HCT116 (cell line): ENCODE measurements around the gene PSMC5. TPM values are rescaled to one million over a fixed set of nuclear protein-coding genes. Genes with fewer than 3 reads are reported as not detected.
A peak's percentile ranks its signal among the peaks of the same experiment; 100 is the strongest.
"Not testable (repeated sequence)": the region's sequence is repeated elsewhere in the genome, so short reads cannot be mapped to it uniquely, and the experiment has no call there.

Experiments
- ATAC-seq: fragments of 200-7000 bp; cut with Tn5 transposase; 2 replicates; pipeline ENCODE4 v1.9.1; 2020; ENCODE audit warnings: mild to moderate bottlenecking, moderate library complexity
- BruUV-seq: library from RNA; stranded (reverse); fragments of 400-500 nt; replicated peaks from 2 replicates; lab custom pipeline; 2021; lab: Mats Ljungman, UMichigan
- CTCF ChIA-PET: fragments of 300-600 bp; sonication (Branson Sonifier 250); formaldehyde crosslinking; loops from one replicate; lab custom pipeline; 2021; ENCODE audit warnings: antibody characterized with exemption; lab: Charles Lee
- POLR2A ChIA-PET: fragments of 300-600, 350-600 bp; sonication (Branson Sonifier 250); formaldehyde crosslinking; loops from one replicate; lab custom pipeline; 2021; ENCODE audit warnings: antibody characterized with exemption; lab: Charles Lee
- RAD21 ChIA-PET, 2 experiments: fragments of 300-600 bp; sonication (Branson Sonifier 250); formaldehyde crosslinking; loops; one replicate each; lab custom pipeline; 2023; ENCODE audit warnings: low total read pairs in 2 of 2; ENCODE audit not compliant: uncharacterized antibody in 2 of 2, unreplicated experiment in 2 of 2, low non-redundant PET in 1 of 2; lab: Charles Lee
- DNase-seq: peaks from one replicate; pipeline ENCODE4 v3.0.0-alpha.2; 2010; ENCODE audit warnings: low read depth, low spot score
- H2AFZ ChIP-seq: fragments of 200-600 bp; shearing (Covaris generic), sonication (generic); 2 replicates; pipeline ENCODE4 v1.6.1; 2017; ENCODE audit warnings: low read depth, mixed run types, mixed read lengths, antibody characterized with exemption, low read length; ENCODE audit not compliant: poor library complexity, severe bottlenecking
- H3K27ac ChIP-seq: 2 replicates; pipeline ENCODE4 v1.5.1; 2012; ENCODE audit warnings: low read depth, low read length
- H3K27me3 ChIP-seq: fragments of 200-600 bp; sonication (generic); 2 replicates; pipeline ENCODE4 v1.6.1; 2016; ENCODE audit warnings: mixed run types, low read length, mixed read lengths; ENCODE audit not compliant: insufficient read depth
- H3K36me3 ChIP-seq, 2 experiments: fragments of 200-500 bp in 1 of 2; fragments of 200-600 bp in 1 of 2; sonication (Bioruptor generic) in 1 of 2; sonication (generic) in 1 of 2; 2 replicates each; pipeline versions ENCODE4 v1.5.1 to v1.6.1; 2014 to 2016; ENCODE audit warnings: low read length in 2 of 2, inconsistent platforms in 1 of 2, mixed read lengths in 1 of 2, mixed run types in 1 of 2; ENCODE audit not compliant: insufficient read depth in 2 of 2, control insufficient read depth in 1 of 2
- H3K4me1 ChIP-seq, 2 experiments: fragments of 200-600 bp in 1 of 2; sonication (generic) in 1 of 2; 2 replicates each; pipeline versions ENCODE4 v1.5.1 to v1.6.1; 2012 to 2017; ENCODE audit warnings: low read length in 2 of 2, inconsistent platforms in 1 of 2, mild to moderate bottlenecking in 1 of 2, mixed read lengths in 1 of 2, mixed run types in 1 of 2, moderate library complexity in 1 of 2; ENCODE audit not compliant: insufficient read depth in 2 of 2, control insufficient read depth in 1 of 2
- H3K4me2 ChIP-seq: fragments of 200-600 bp; sonication (generic); 2 replicates; pipeline ENCODE4 v1.6.1; 2017; ENCODE audit warnings: mixed run types, low read length, mixed read lengths
- H3K4me3 ChIP-seq, 2 experiments: fragments of 200-600 bp in 1 of 2; sonication (generic) in 1 of 2; replicated peaks in 1 of 2; 2 replicates each; pipeline ENCODE4 v1.5.1; 2011 to 2016; ENCODE audit warnings: low read length in 2 of 2, control low read depth in 1 of 2, low read depth in 1 of 2, mild to moderate bottlenecking in 1 of 2, mixed read lengths in 1 of 2, mixed run types in 1 of 2
- H3K79me2 ChIP-seq: fragments of 200-600 bp; sonication (generic); 2 replicates; pipeline ENCODE4 v1.6.1; 2017; ENCODE audit warnings: mild to moderate bottlenecking, mixed run types, low read length, moderate library complexity, mixed read lengths; ENCODE audit not compliant: insufficient read depth
- H3K9ac ChIP-seq: fragments of 200-600 bp; sonication (generic); 2 replicates; pipeline ENCODE4 v1.6.1; 2016; ENCODE audit warnings: low read length, mixed read lengths
- H3K9me2 ChIP-seq: fragments of 200-600 bp; sonication (generic), shearing (Covaris generic); 2 replicates; pipeline ENCODE4 v1.6.1; 2017; ENCODE audit warnings: mixed run types, mild to moderate bottlenecking, moderate library complexity; ENCODE audit not compliant: insufficient read depth
- H3K9me3 ChIP-seq, 2 experiments: fragments of 200-500 bp in 1 of 2; fragments of 200-600 bp in 1 of 2; sonication (Bioruptor generic) in 1 of 2; sonication (generic) in 1 of 2; 2 replicates each; pipeline ENCODE4 v1.6.1; 2014 to 2017; ENCODE audit warnings: low read length in 2 of 2, mixed read lengths in 2 of 2, inconsistent platforms in 1 of 2, low read depth in 1 of 2, mild to moderate bottlenecking in 1 of 2, mixed run types in 1 of 2, moderate library complexity in 1 of 2; ENCODE audit not compliant: control insufficient read depth in 1 of 2, insufficient read depth in 1 of 2
- H4K20me1 ChIP-seq: fragments of 200-600 bp; sonication (generic), shearing (Covaris generic); 2 replicates; pipeline ENCODE4 v1.6.1; 2017; ENCODE audit warnings: mixed run types, mild to moderate bottlenecking, moderate library complexity; ENCODE audit not compliant: insufficient read depth
- CTCF ChIP-seq, 3 experiments: fragments of 200-600 bp in 1 of 3; sonication (generic) in 1 of 3; IDR thresholded peaks in 2 of 3; conservative IDR thresholded peaks in 1 of 3; 2 replicates each; pipeline ENCODE4 v1.5.1; 2012 to 2017; ENCODE audit warnings: low read depth in 2 of 3, low read length in 2 of 3, antibody characterized with exemption in 1 of 3, borderline replicate concordance in 1 of 3, control low read depth in 1 of 3, mild to moderate bottlenecking in 1 of 3, mixed read lengths in 1 of 3, mixed run types in 1 of 3, moderate library complexity in 1 of 3; ENCODE audit not compliant: insufficient read depth in 1 of 3
- RAD21 ChIP-seq: IDR thresholded peaks from 2 replicates; pipeline ENCODE4 v1.6.1; 2012; ENCODE audit warnings: low read depth, mild to moderate bottlenecking
- intact Hi-C: fragments of 100-400 bp; cut with micrococcal nuclease; formaldehyde crosslinking; loops from 2 replicates; pipeline ENCODE4 v1.10.0; 2022
- total RNA-seq: library from RNA; stranded (reverse); gene quantifications from one replicate; pipeline ENCODE4 v1.2.1, GENCODE V29; 2021; ENCODE audit not compliant: unreplicated experiment

Gene PSMC5
- total RNA-seq, 1 experiment from 2014 or later = 193 TPM

GRCh38 chr17:63866625-63867024 is 39.4 kb downstream of the PSMC5 start:
- H4K20me1 ChIP-seq, H3K4me2 ChIP-seq, BruUV-seq, H3K9me2 ChIP-seq, H3K79me2 ChIP-seq, H3K27ac ChIP-seq, H2AFZ ChIP-seq, RAD21 ChIA-PET, intact Hi-C loops, H3K9me3 ChIP-seq, H3K9ac ChIP-seq, H3K4me3 ChIP-seq, DNase-seq, H3K36me3 ChIP-seq, H3K27me3 ChIP-seq: not testable (repeated sequence)
- CTCF ChIA-PET = interaction anchor here (0.7 to 2.3 kb wide), 17 partner anchors 10 to 508 kb away, joined by 3 to 12 read pairs (median 4); partner anchors contain the start of genes GH2 and SMARCD2
- ATAC-seq = peak; percentile 80
- TF ChIP-seq CTCF (IDR thresholded peaks at IDR 0.05 in 2 of 3, conservative IDR thresholded peaks at IDR 0.05 in 1 of 3; ENCODE audit: borderline replicate concordance in 1 of 3, insufficient read depth in 1 of 3, low read depth in 2 of 3, low read length in 2 of 3) = peak; percentile 1 to 38 (median 12); a peak in 4 of 6 replicates
- POLR2A ChIA-PET = interaction anchor here (1.0 kb wide), 1 partner anchor 20 kb away, joined by 3 read pairs; no protein-coding TSS in a partner anchor
- H3K4me1 ChIP-seq = peaks cover 0 to 13% of the 10 kb centered on the region in 2 experiments; a peak in 2 of 4 replicates

- peak overlapping the region; percentile 1 for H2AFZ ChIP-seq
- TF ChIP-seq CTCF (IDR thresholded peaks at IDR 0.05 in 2 of 3, conservative IDR thresholded peaks at IDR 0.05 in 1 of 3; ENCODE audit: borderline replicate concordance in 1 of 3, insufficient read depth in 1 of 3, low read depth in 2 of 3, low read length in 2 of 3) = peak; percentile 9 to 53 (median 51); a peak in 4 of 6 replicates
- TF ChIP-seq RAD21 = peak; percentile 24; the same call in 1 of the 2 replicates
- TF ChIP-seq, all 23 proteins: peak for 2; not testable (repeated sequence) for 21
- BruUV-seq, DNase-seq, POLR2A ChIA-PET, H3K79me2 ChIP-seq, H3K9ac ChIP-seq, H3K9me3 ChIP-seq, H3K27me3 ChIP-seq, H3K27ac ChIP-seq, intact Hi-C loops, H3K4me3 ChIP-seq, RAD21 ChIA-PET, H3K9me2 ChIP-seq, H3K36me3 ChIP-seq, H4K20me1 ChIP-seq: not testable (repeated sequence)
- peak; percentile 75 for ATAC-seq
- Histone ChIP-seq H3K4me1 (peaks cover 0 to 13% of the 10 kb centered on the region in 2 experiments; a peak in 2 of 4 replicates), H3K4me2 (peak overlapping the region; percentile 4)
- CTCF ChIA-PET = interaction anchor here (1.1 to 1.7 kb wide), 5 partner anchors 10 to 264 kb away, joined by 3 to 6 read pairs (median 4); partner anchors contain the start of gene GH2
Measured at GRCh38 chr17:63869491-63870291, 42.5 kb downstream of the PSMC5 start.

- CTCF ChIA-PET = interaction anchor here (1.1 to 1.7 kb wide), 5 partner anchors 10 to 263 kb away, joined by 3 to 6 read pairs (median 4); partner anchors contain the start of gene GH2
- H2AFZ ChIP-seq, H3K9ac ChIP-seq, ATAC-seq, BruUV-seq, RAD21 ChIA-PET, H4K20me1 ChIP-seq, H3K79me2 ChIP-seq, DNase-seq, H3K27ac ChIP-seq, H3K9me2 ChIP-seq, H3K27me3 ChIP-seq, POLR2A ChIA-PET, intact Hi-C loops, H3K4me3 ChIP-seq, H3K4me2 ChIP-seq, H3K9me3 ChIP-seq, H3K36me3 ChIP-seq: not testable (repeated sequence)
- H3K4me1 ChIP-seq = peaks cover 0 to 13% of the 10 kb centered on the region in 2 experiments; a peak in 2 of 4 replicates
Measured at GRCh38 chr17:63870292-63870665, 43.0 kb downstream of the PSMC5 start.
